Large intestine (tissue), 3 donors: ENCODE results near the gene VOPP1. TPM values are rescaled to one million over a fixed set of nuclear protein-coding genes. Genes with fewer than 3 reads are reported as not detected.
A peak's percentile ranks its signal among the peaks of the same experiment; 100 is the strongest.

Source experiments
- DNase-seq, 2 donors: peaks; one replicate each; pipeline versions ENCODE4 v3.0.0 to v3.0.0-alpha.2; 2013
- H3K27ac ChIP-seq: one replicate; pipeline ENCODE4 v1.5.1; 2013; ENCODE audit warnings: low read length
- H3K27me3 ChIP-seq: 2 replicates; pipeline ENCODE4 v1.6.1; 2013; ENCODE audit warnings: low read length; ENCODE audit not compliant: control insufficient read depth, insufficient read depth
- H3K36me3 ChIP-seq: 2 replicates; pipeline ENCODE4 v1.6.1; 2013; ENCODE audit warnings: low read length; ENCODE audit not compliant: control insufficient read depth, insufficient read depth
- H3K4me1 ChIP-seq: one replicate; pipeline ENCODE4 v1.6.1; 2013; ENCODE audit warnings: low read length; ENCODE audit not compliant: control insufficient read depth, insufficient read depth
- H3K4me3 ChIP-seq: one replicate; pipeline ENCODE4 v1.5.1; 2013; ENCODE audit warnings: low read length
- H3K9me3 ChIP-seq: one replicate; pipeline ENCODE4 v1.6.1; 2013; ENCODE audit warnings: mild to moderate bottlenecking, low read depth, low read length, moderate library complexity; ENCODE audit not compliant: control insufficient read depth
- WGBS: methylation state at CpG from one replicate; pipeline ENCODE4 v1.1.5; 2013; ENCODE audit warnings: low lambda C conversion rate; ENCODE audit not compliant: insufficient coverage; 5-methylcytosine and 5-hydroxymethylcytosine counted together
- polyA plus RNA-seq: library from polyadenylated mRNA; unstranded; fragments of 120-200 nt; gene quantifications from one replicate; pipeline ENCODE4 v1.2.1, GENCODE V29; 2013

The VOPP1 gene
- polyA plus RNA-seq, 1 donor = 29.9 TPM

- no peak overlapping the region for H3K4me3 ChIP-seq
- H3K4me1 ChIP-seq = peaks cover 14% of the 10 kb centered on the region
- H3K27me3 ChIP-seq = no peaks in the 10 kb centered on the region
- DNase-seq = no peak
- no peaks in the 10 kb centered on the region for H3K9me3 ChIP-seq
- no peak overlapping the region for H3K27ac ChIP-seq
- no peaks in the 10 kb centered on the region for H3K36me3 ChIP-seq
- WGBS = no CpG with 5 or more reads among the region's 7 CpGs
These were observed 3.0 kb downstream of the VOPP1 start for GRCh38 chr7:55569269-55569663.

GRCh38 chr7:55568613-55569268 lies 3.6 kb downstream of the VOPP1 start:
- Histone ChIP-seq H3K36me3 (no peaks in the 10 kb centered on the region), H3K4me1 (peaks cover 14% of the 10 kb centered on the region), H3K9me3 (no peaks in the 10 kb centered on the region), H3K4me3 (no peak overlapping the region), H3K27ac (no peak overlapping the region), H3K27me3 (no peaks in the 10 kb centered on the region)
- peak in 1 of 2 donors; percentile 27 for DNase-seq
- no CpG with 5 or more reads among the region's 4 CpGs for WGBS

- Histone ChIP-seq H3K27me3 (no peaks in the 10 kb centered on the region), H3K36me3 (no peaks in the 10 kb centered on the region), H3K27ac (no peak overlapping the region), H3K4me1 (peaks cover 5% of the 10 kb centered on the region), H3K9me3 (no peaks in the 10 kb centered on the region), H3K4me3 (no peak overlapping the region)
- WGBS = no CpG with 5 or more reads among the region's 3 CpGs
- no peak for DNase-seq
These were observed 4.7 kb downstream of the VOPP1 start for GRCh38 chr7:55567571-55567970.

GRCh38 chr7:55565681-55566080 lies 6.6 kb downstream of the VOPP1 start:
- WGBS = no CpG with 5 or more reads among the region's 3 CpGs
- no peak overlapping the region for H3K27ac ChIP-seq
- no peaks in the 10 kb centered on the region for H3K36me3 ChIP-seq
- H3K27me3 ChIP-seq = no peaks in the 10 kb centered on the region
- no peak overlapping the region for H3K4me3 ChIP-seq
- DNase-seq = peak; percentile 12 to 55
- H3K9me3 ChIP-seq = no peaks in the 10 kb centered on the region
- peaks cover 5% of the 10 kb centered on the region for H3K4me1 ChIP-seq

- Histone ChIP-seq H3K4me3 (no peak overlapping the region), H3K27ac (no peak overlapping the region), H3K27me3 (no peaks in the 10 kb centered on the region), H3K4me1 (peaks cover 5% of the 10 kb centered on the region), H3K9me3 (no peaks in the 10 kb centered on the region), H3K36me3 (no peaks in the 10 kb centered on the region)
- no CpG with 5 or more reads among the region's 4 CpGs for WGBS
- DNase-seq = no peak
These were observed 8.5 kb downstream of the VOPP1 start for GRCh38 chr7:55563596-55564325.

- no peaks in the 10 kb centered on the region for H3K36me3 ChIP-seq
- H3K9me3 ChIP-seq = no peaks in the 10 kb centered on the region
- H3K27ac ChIP-seq = no peak overlapping the region
- H3K4me1 ChIP-seq = peaks cover 5% of the 10 kb centered on the region
- DNase-seq = no peak
- no peaks in the 10 kb centered on the region for H3K27me3 ChIP-seq
- no peak overlapping the region for H3K4me3 ChIP-seq
- WGBS = no CpG with 5 or more reads among the region's 4 CpGs
These were observed 10.6 kb downstream of the VOPP1 start for GRCh38 chr7:55561690-55562089.

GRCh38 chr7:55558962-55559920 lies 13.1 kb downstream of the VOPP1 start:
- Histone ChIP-seq H3K4me3 (no peak overlapping the region), H3K27me3 (no peaks in the 10 kb centered on the region), H3K9me3 (no peaks in the 10 kb centered on the region), H3K36me3 (no peaks in the 10 kb centered on the region), H3K4me1 (peaks cover 2% of the 10 kb centered on the region), H3K27ac (no peak overlapping the region)
- no CpG with 5 or more reads among the region's 12 CpGs for WGBS
- DNase-seq = no peak

GRCh38 chr7:55557666-55558188 lies 14.6 kb downstream of the VOPP1 start:
- no peaks in the 10 kb centered on the region for H3K9me3 ChIP-seq
- H3K4me1 ChIP-seq = peaks cover 13% of the 10 kb centered on the region
- no peaks in the 10 kb centered on the region for H3K36me3 ChIP-seq
- no CpG with 5 or more reads among the region's 7 CpGs for WGBS
- no peak overlapping the region for H3K27ac ChIP-seq
- no peaks in the 10 kb centered on the region for H3K27me3 ChIP-seq
- DNase-seq = no peak
- no peak overlapping the region for H3K4me3 ChIP-seq

GRCh38 chr7:55556492-55556891 lies 15.8 kb downstream of the VOPP1 start:
- Histone ChIP-seq H3K9me3 (no peaks in the 10 kb centered on the region), H3K27ac (no peak overlapping the region), H3K4me3 (no peak overlapping the region), H3K27me3 (no peaks in the 10 kb centered on the region), H3K4me1 (peaks cover 14% of the 10 kb centered on the region), H3K36me3 (no peaks in the 10 kb centered on the region)
- no peak for DNase-seq
- WGBS = 57% methylated on average over 3 of the region's 3 CpGs

GRCh38 chr7:55556031-55556430 lies 16.3 kb downstream of the VOPP1 start:
- WGBS = no CpG with 5 or more reads among the region's 1 CpG
- Histone ChIP-seq H3K27ac (no peak overlapping the region), H3K4me3 (no peak overlapping the region), H3K4me1 (peaks cover 18% of the 10 kb centered on the region), H3K9me3 (no peaks in the 10 kb centered on the region), H3K27me3 (no peaks in the 10 kb centered on the region), H3K36me3 (no peaks in the 10 kb centered on the region)
- DNase-seq = no peak
